Hematopoietic multipotent progenitor cell treated with erythropoietin and hydrocortisone succinate and interleukin-3 and kit ligand, for 15 days (in vitro differentiated cells): ENCODE results near the gene OR4D6.
A peak's percentile ranks its signal among the peaks of the same experiment; 100 is the strongest.
"Not testable (repeated sequence)": the region's sequence is repeated elsewhere in the genome, so short reads cannot be mapped to it uniquely, and the experiment has no call there.

Experiments used
- DNase-seq: peaks from one replicate; pipeline ENCODE4 v3.0.0-alpha.2; 2015; ENCODE audit warnings: low spot score

The OR4D6 gene

GRCh38 chr11:59456661-59457060 is at the start of gene OR4D6:
OR4D6 (plus strand) TSS chr11:59456961; CDS start chr11:59456961, 0 bp downstream.
- no peak for DNase-seq

GRCh38 chr11:59413646-59414045 is 43.1 kb upstream of the OR4D6 start:
- no peak for DNase-seq

- DNase-seq, result no peak
Measured at GRCh38 chr11:59415111-59415510, 41.6 kb upstream of the OR4D6 start.

DNA sequence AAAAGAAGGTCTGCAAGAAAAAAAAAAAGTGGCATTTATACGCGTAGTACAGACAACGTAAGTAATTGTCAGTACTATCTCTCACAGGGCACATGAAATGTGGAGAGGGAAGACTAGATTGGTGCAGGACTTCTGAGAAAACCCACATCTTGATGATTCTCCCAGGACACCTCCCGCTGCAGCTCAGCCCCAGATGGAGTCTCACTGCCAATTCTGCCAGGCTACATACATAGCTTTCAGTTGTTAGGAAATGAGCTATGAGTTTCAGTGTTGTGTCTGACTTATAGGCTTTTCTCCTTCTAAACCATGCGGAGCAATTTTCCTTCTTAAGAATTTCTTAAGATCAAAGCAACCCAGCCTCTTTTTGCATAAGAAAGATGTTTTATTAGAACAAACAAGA is 40.1 kb upstream of the OR4D6 start:
- no peak for DNase-seq

GRCh38 chr11:59417023-59417422 is 39.7 kb upstream of the OR4D6 start:
- DNase-seq, result no peak

DNA sequence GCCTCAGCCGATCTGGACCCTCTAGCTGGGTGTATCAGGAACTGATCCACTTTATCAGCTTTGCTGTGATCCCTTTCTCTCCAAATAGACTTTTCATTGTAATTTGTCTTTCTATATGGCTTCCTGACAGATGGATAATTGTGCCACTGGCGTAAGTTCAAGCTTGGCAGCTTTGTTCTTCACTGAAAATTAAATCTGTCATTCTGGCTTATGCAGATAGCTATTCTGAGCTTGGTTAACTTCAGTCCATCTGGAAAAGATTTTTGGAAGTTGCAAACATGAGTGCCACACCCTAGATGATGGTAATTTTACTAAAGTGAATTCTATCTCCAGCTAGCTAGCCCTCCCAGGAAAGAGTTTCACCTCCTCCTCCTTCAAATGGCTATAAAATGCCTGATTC is 38.6 kb upstream of the OR4D6 start:
- DNase-seq, result no peak

DNA sequence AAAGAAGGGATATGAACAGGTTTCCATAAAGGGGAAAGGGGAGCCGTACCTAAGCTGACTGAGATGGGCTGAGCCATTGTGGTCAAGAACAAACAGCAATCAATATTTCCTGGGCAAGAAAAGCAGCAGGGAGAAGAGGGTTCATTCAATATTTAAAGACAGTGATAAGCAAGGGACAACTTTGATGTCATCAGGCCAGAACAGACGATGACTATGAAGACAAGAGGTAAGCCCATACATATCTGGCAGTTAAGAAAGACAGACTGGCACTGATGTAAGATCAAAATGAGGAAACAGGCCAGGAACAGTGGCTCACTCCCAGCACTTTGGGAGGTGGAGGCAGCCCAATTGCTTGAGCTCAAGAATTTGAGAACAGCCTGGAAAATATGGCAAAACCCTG is 32.9 kb upstream of the OR4D6 start:
- DNase-seq, result no peak

DNA sequence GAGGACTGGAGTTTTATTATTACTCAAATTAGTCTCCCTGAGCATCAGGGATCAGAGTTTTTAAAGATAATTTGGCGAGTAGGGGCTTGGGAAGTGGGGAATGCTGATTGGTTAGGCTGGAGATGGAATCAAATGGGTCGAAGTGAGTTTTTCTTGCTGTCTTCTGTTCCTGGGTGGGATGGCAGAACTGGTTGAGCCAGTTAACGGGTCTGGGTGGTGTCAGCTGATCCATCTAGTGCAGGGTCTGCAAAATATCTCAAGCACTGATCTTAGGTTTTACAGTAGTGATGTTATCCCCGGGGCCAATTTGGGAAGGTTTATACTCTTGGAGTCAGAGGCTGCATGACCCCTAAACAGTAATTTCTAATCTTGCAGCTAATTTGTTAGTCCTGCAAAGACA is 31.6 kb upstream of the OR4D6 start:
- no peak for DNase-seq

DNA sequence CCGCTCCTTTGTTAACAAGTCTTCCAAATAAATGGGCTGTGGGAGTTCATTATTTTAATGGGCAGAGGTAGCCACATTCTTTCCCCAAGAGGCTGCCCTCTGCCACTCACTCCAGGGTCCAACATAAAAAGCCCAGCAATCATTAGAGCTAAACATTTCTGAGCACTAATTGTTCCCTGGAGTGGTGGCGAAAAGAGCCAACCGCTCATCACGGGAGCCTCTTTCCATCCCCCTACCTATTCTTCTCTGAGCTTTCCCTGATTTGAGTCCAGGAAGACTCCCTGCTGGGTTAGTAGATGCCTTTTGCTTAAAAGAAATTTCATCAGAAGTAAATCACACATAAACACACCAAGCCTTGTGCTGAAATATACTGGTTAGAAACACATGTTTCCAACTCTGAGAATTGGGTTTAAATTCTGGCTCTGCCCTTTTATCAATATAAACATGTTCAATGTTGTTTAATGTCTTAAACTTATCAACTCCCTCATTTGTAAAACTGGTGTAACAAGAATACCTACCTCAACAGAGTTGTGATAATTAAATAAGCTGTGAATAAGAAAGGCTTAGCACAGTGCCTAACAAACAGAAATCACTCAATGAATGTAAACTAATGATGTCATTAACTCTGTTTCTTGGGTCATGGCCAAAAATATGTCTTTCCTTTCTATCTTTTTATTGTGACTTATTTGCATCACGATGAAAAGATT is 30.2 kb upstream of the OR4D6 start, which contains the start of gene OR5A2:
Gene OR5A2, minus strand, starts transcription at position 53 of the 707 bp plus-strand sequence. CDS start 3,460 bp downstream, outside the sequence.
- no peak for DNase-seq

- DNase-seq, result no peak
Measured at GRCh38 chr11:59427068-59427382, 29.7 kb upstream of the OR4D6 start.

GRCh38 chr11:59429924-59430516 is 26.7 kb upstream of the OR4D6 start:
- peak; percentile 44 for DNase-seq

- no peak for DNase-seq
Measured at GRCh38 chr11:59436169-59436568, 20.6 kb upstream of the OR4D6 start, which contains the start of gene OR5A1. OR5A1 (plus strand) TSS chr11:59436469; CDS start chr11:59443169, 6,700 bp downstream.

DNA sequence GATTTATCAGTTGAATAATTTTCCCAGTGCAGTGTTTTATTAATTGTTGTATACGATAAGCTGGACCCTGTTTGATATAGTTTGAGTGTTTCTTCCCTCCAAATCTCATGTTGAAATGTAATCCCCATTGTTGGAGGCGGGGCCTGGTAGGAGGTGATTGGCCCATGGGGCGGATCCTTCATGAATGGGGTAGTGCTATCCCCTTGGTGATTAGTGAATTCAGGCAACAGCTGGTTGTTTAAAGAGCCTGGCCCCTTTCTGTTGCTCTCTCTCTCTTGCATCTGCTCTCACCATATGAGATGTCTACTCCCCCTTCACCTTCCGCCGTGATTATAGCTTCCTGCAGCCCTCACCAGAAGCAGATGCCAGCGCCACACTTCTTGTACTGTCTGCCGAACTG is 19.0 kb upstream of the OR4D6 start:
- no peak for DNase-seq

- not testable (repeated sequence) for DNase-seq
Measured at GRCh38 chr11:59445624-59446023, 11.1 kb upstream of the OR4D6 start.

- DNase-seq, result no peak
Measured at GRCh38 chr11:59448484-59448883, 8.3 kb upstream of the OR4D6 start.

DNA sequence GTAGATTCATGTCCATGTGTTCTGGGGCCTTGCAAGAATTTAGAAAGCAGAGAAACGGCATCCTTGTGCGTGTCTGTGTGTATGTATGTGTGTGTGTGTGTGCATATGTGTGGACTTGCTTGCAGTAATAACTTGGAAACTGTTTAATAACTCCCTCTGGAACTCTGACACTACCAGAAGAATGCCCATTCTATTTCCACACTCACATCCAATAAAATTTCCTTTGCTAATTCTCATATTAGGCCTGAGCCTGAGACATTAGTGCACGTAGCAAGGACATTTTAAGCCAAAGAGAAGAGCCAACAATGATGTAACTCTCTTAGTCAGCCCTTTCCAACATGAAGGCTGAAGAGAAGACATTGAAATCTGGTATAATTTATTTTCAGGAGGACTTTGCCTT is 3.2 kb downstream of the OR4D6 start:
- DNase-seq, result no peak

- no peak for DNase-seq
Measured at GRCh38 chr11:59463190-59463641, 6.5 kb downstream of the OR4D6 start.

GRCh38 chr11:59473015-59473414 is 16.3 kb downstream of the OR4D6 start, which contains the start of gene OR4D10:
OR4D10 (plus strand) TSS chr11:59473315; CDS start chr11:59477430, 4,115 bp downstream.
- no peak for DNase-seq

DNA sequence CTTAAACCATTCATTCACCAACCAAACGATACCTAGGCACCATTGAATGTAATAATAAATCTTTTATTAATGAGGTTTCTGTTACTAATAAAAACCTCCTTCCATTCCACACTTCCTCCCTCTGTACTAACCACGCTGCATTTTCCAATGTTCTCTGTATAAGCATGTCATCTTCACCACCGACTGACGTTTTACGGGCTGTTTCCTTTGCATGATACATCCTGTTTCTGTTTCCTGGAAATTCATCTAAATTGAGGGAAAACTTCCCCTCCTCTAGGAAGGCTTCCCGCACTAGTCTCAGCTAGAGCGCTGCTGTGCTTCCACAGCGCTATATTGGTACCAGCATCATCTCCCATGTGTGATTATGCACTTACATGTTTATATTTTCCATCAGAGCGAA is 18.4 kb downstream of the OR4D6 start:
- DNase-seq, result no peak

GRCh38 chr11:59479906-59480305 is 23.1 kb downstream of the OR4D6 start:
- DNase-seq, result no peak

GRCh38 chr11:59480359-59480758 is 23.6 kb downstream of the OR4D6 start:
- DNase-seq, result no peak

- no peak for DNase-seq
Measured at GRCh38 chr11:59501931-59502330, 45.2 kb downstream of the OR4D6 start.

GRCh38 chr11:59503276-59503675 is 46.5 kb downstream of the OR4D6 start, which contains the start of gene OR4D11:
OR4D11 (plus strand) TSS chr11:59503576; CDS start chr11:59503576, 0 bp downstream.
- DNase-seq, result no peak
